ENCODE data around the gene CRTC1.

GRCh38 chr19:18774782-18775444 lies 91.4 kb downstream of the CRTC1 start:
- no peak for TF ChIP-seq CTCF (IDR thresholded peaks at IDR 0.05)
- TF ChIP-seq ZFX (IDR thresholded peaks at IDR 0.05; ENCODE audit: borderline replicate concordance) = no peak
